HCT116 (cell line): ENCODE measurements around the gene ZNF324B. TPM values are rescaled to one million over a fixed set of nuclear protein-coding genes. Genes with fewer than 3 reads are reported as not detected.
"Not testable (repeated sequence)": the region's sequence is repeated elsewhere in the genome, so short reads cannot be mapped to it uniquely, and the experiment has no call there.

Experiments used
- ATAC-seq: fragments of 200-7000 bp; cut with Tn5 transposase; 2 replicates; pipeline ENCODE4 v1.9.1; 2020; ENCODE audit warnings: mild to moderate bottlenecking, moderate library complexity
- BruUV-seq: library from RNA; stranded (reverse); fragments of 400-500 nt; replicated peaks from 2 replicates; lab custom pipeline; 2021; lab: Mats Ljungman, UMichigan
- CTCF ChIA-PET: fragments of 300-600 bp; sonication (Branson Sonifier 250); formaldehyde crosslinking; loops from one replicate; lab custom pipeline; 2021; ENCODE audit warnings: antibody characterized with exemption; lab: Charles Lee
- POLR2A ChIA-PET: fragments of 300-600, 350-600 bp; sonication (Branson Sonifier 250); formaldehyde crosslinking; loops from one replicate; lab custom pipeline; 2021; ENCODE audit warnings: antibody characterized with exemption; lab: Charles Lee
- RAD21 ChIA-PET, 2 experiments: fragments of 300-600 bp; sonication (Branson Sonifier 250); formaldehyde crosslinking; loops; one replicate each; lab custom pipeline; 2023; ENCODE audit warnings: low total read pairs in 2 of 2; ENCODE audit not compliant: uncharacterized antibody in 2 of 2, unreplicated experiment in 2 of 2, low non-redundant PET in 1 of 2; lab: Charles Lee
- DNase-seq: peaks from one replicate; pipeline ENCODE4 v3.0.0-alpha.2; 2010; ENCODE audit warnings: low read depth, low spot score
- H2AFZ ChIP-seq: fragments of 200-600 bp; shearing (Covaris generic), sonication (generic); 2 replicates; pipeline ENCODE4 v1.6.1; 2017; ENCODE audit warnings: low read depth, mixed run types, mixed read lengths, antibody characterized with exemption, low read length; ENCODE audit not compliant: poor library complexity, severe bottlenecking
- H3K27ac ChIP-seq: 2 replicates; pipeline ENCODE4 v1.5.1; 2012; ENCODE audit warnings: low read depth, low read length
- H3K27me3 ChIP-seq: fragments of 200-600 bp; sonication (generic); 2 replicates; pipeline ENCODE4 v1.6.1; 2016; ENCODE audit warnings: mixed run types, low read length, mixed read lengths; ENCODE audit not compliant: insufficient read depth
- H3K36me3 ChIP-seq, 2 experiments: fragments of 200-500 bp in 1 of 2; fragments of 200-600 bp in 1 of 2; sonication (Bioruptor generic) in 1 of 2; sonication (generic) in 1 of 2; 2 replicates each; pipeline versions ENCODE4 v1.5.1 to v1.6.1; 2014 to 2016; ENCODE audit warnings: low read length in 2 of 2, inconsistent platforms in 1 of 2, mixed read lengths in 1 of 2, mixed run types in 1 of 2; ENCODE audit not compliant: insufficient read depth in 2 of 2, control insufficient read depth in 1 of 2
- H3K4me1 ChIP-seq, 2 experiments: fragments of 200-600 bp in 1 of 2; sonication (generic) in 1 of 2; 2 replicates each; pipeline versions ENCODE4 v1.5.1 to v1.6.1; 2012 to 2017; ENCODE audit warnings: low read length in 2 of 2, inconsistent platforms in 1 of 2, mild to moderate bottlenecking in 1 of 2, mixed read lengths in 1 of 2, mixed run types in 1 of 2, moderate library complexity in 1 of 2; ENCODE audit not compliant: insufficient read depth in 2 of 2, control insufficient read depth in 1 of 2
- H3K4me2 ChIP-seq: fragments of 200-600 bp; sonication (generic); 2 replicates; pipeline ENCODE4 v1.6.1; 2017; ENCODE audit warnings: mixed run types, low read length, mixed read lengths
- H3K4me3 ChIP-seq, 2 experiments: fragments of 200-600 bp in 1 of 2; sonication (generic) in 1 of 2; replicated peaks in 1 of 2; 2 replicates each; pipeline ENCODE4 v1.5.1; 2011 to 2016; ENCODE audit warnings: low read length in 2 of 2, control low read depth in 1 of 2, low read depth in 1 of 2, mild to moderate bottlenecking in 1 of 2, mixed read lengths in 1 of 2, mixed run types in 1 of 2
- H3K79me2 ChIP-seq: fragments of 200-600 bp; sonication (generic); 2 replicates; pipeline ENCODE4 v1.6.1; 2017; ENCODE audit warnings: mild to moderate bottlenecking, mixed run types, low read length, moderate library complexity, mixed read lengths; ENCODE audit not compliant: insufficient read depth
- H3K9ac ChIP-seq: fragments of 200-600 bp; sonication (generic); 2 replicates; pipeline ENCODE4 v1.6.1; 2016; ENCODE audit warnings: low read length, mixed read lengths
- H3K9me2 ChIP-seq: fragments of 200-600 bp; sonication (generic), shearing (Covaris generic); 2 replicates; pipeline ENCODE4 v1.6.1; 2017; ENCODE audit warnings: mixed run types, mild to moderate bottlenecking, moderate library complexity; ENCODE audit not compliant: insufficient read depth
- H3K9me3 ChIP-seq, 2 experiments: fragments of 200-500 bp in 1 of 2; fragments of 200-600 bp in 1 of 2; sonication (Bioruptor generic) in 1 of 2; sonication (generic) in 1 of 2; 2 replicates each; pipeline ENCODE4 v1.6.1; 2014 to 2017; ENCODE audit warnings: low read length in 2 of 2, mixed read lengths in 2 of 2, inconsistent platforms in 1 of 2, low read depth in 1 of 2, mild to moderate bottlenecking in 1 of 2, mixed run types in 1 of 2, moderate library complexity in 1 of 2; ENCODE audit not compliant: control insufficient read depth in 1 of 2, insufficient read depth in 1 of 2
- H4K20me1 ChIP-seq: fragments of 200-600 bp; sonication (generic), shearing (Covaris generic); 2 replicates; pipeline ENCODE4 v1.6.1; 2017; ENCODE audit warnings: mixed run types, mild to moderate bottlenecking, moderate library complexity; ENCODE audit not compliant: insufficient read depth
- ATF3 ChIP-seq: IDR thresholded peaks from 2 replicates; pipeline ENCODE4 v1.6.1; 2012
- CBX3 ChIP-seq: IDR thresholded peaks from 2 replicates; pipeline ENCODE4 v1.6.1; 2012; ENCODE audit warnings: low read depth
- CEBPB ChIP-seq: IDR thresholded peaks from 2 replicates; pipeline ENCODE4 v1.6.1; 2012; ENCODE audit warnings: low read depth
- EGR1 ChIP-seq: IDR thresholded peaks from 2 replicates; pipeline ENCODE4 v1.6.1; 2012; ENCODE audit warnings: low read depth
- ELF1 ChIP-seq: IDR thresholded peaks from 2 replicates; pipeline ENCODE4 v1.6.1; 2012; ENCODE audit warnings: low read depth, borderline replicate concordance
- EZH2phosphoT487 ChIP-seq: fragments of 200-600 bp; IDR thresholded peaks from 2 replicates; pipeline ENCODE4 v1.6.1; 2018; ENCODE audit warnings: antibody characterized with exemption, borderline replicate concordance
- FOSL1 ChIP-seq: IDR thresholded peaks from 2 replicates; pipeline ENCODE4 v1.6.1; 2012; ENCODE audit warnings: low read depth
- POLR2AphosphoS5 ChIP-seq: IDR thresholded peaks from 2 replicates; pipeline ENCODE4 v1.6.1; 2011; ENCODE audit warnings: mild to moderate bottlenecking, low read depth, low read length, moderate library complexity
- REST ChIP-seq: IDR thresholded peaks from 2 replicates; pipeline ENCODE4 v1.6.1; 2012; ENCODE audit warnings: low read depth
- SP1 ChIP-seq: IDR thresholded peaks from 2 replicates; pipeline ENCODE4 v1.6.1; 2012; ENCODE audit warnings: low read depth
- SRF ChIP-seq: IDR thresholded peaks from 2 replicates; pipeline ENCODE4 v1.6.1; 2012; ENCODE audit warnings: low read depth
- YY1 ChIP-seq: IDR thresholded peaks from 2 replicates; pipeline ENCODE4 v1.6.1; 2011; ENCODE audit warnings: low read length, low read depth, moderate library complexity, mild to moderate bottlenecking; ENCODE audit not compliant: insufficient replicate concordance; ENCODE audit errors: extremely low read depth
- ZFX ChIP-seq: fragments of 450-650 bp; IDR thresholded peaks from 2 replicates; pipeline ENCODE4 v1.6.1; 2017
- intact Hi-C: fragments of 100-400 bp; cut with micrococcal nuclease; formaldehyde crosslinking; loops from 2 replicates; pipeline ENCODE4 v1.10.0; 2022
- total RNA-seq: library from RNA; stranded (reverse); gene quantifications from one replicate; pipeline ENCODE4 v1.2.1, GENCODE V29; 2021; ENCODE audit not compliant: unreplicated experiment

Gene ZNF324B
- total RNA-seq, 1 experiment from 2014 or later, result 9.4 TPM

- no peak for TF ChIP-seq SRF
- TF ChIP-seq ZFX, result peak; percentile 69; the same call in 1 of the 2 replicates
- TF ChIP-seq ELF1, result no peak; the same call in 1 of the 2 replicates
- no peak for TF ChIP-seq ATF3
- no peak for TF ChIP-seq CEBPB
- TF ChIP-seq SP1, result peak; percentile 81
Observed at GRCh38 chr19:58451358-58452101, at the start of gene ZNF324B (continued).

GRCh38 chr19:58401840-58402421, 49.5 kb upstream of the ZNF324B start:
- RAD21 ChIA-PET, result no interaction called here
- DNase-seq, result no peak
- peak overlapping the region; percentile 86 for H3K9ac ChIP-seq
- CTCF ChIA-PET, result no interaction called here
- intact Hi-C loops, result no loop called here
- H3K4me1 ChIP-seq, result peaks cover 15 to 26% of the 10 kb centered on the region in 2 experiments
- peaks cover 15% of the 10 kb centered on the region for H3K79me2 ChIP-seq
- no peak overlapping the region for H2AFZ ChIP-seq
- ATAC-seq, result no peak
- POLR2A ChIA-PET, result interaction anchor here (0.7 kb wide), 1 partner anchor 152 kb away, joined by 4 read pairs; no protein-coding TSS in a partner anchor
- H3K9me2 ChIP-seq, result no peaks in the 10 kb centered on the region
- no peak for TF ChIP-seq POLR2AphosphoS5
- no peak for TF ChIP-seq CBX3
- no peak for TF ChIP-seq EZH2phosphoT487
- no peak for TF ChIP-seq EGR1
- no peak for TF ChIP-seq FOSL1
- TF ChIP-seq YY1, result no peak
- no peak for TF ChIP-seq REST
- H3K9me3 ChIP-seq, result no peaks in the 10 kb centered on the region
- peak overlapping the region; percentile 97 for H3K4me2 ChIP-seq
- BruUV-seq, result TSS peak; percentile 45
- H4K20me1 ChIP-seq, result no peaks in the 10 kb centered on the region
- no peaks in the 10 kb centered on the region for H3K36me3 ChIP-seq
- peak overlapping the region; percentile 68 to 83 for H3K4me3 ChIP-seq
- H3K27me3 ChIP-seq, result no peaks in the 10 kb centered on the region
- peak overlapping the region; percentile 80 for H3K27ac ChIP-seq

GRCh38 chr19:58403920-58404478, 47.4 kb upstream of the ZNF324B start:
- RAD21 ChIA-PET, result not testable (repeated sequence)

More at GRCh38 chr19:58403920-58404478, 47.4 kb upstream of the ZNF324B start:
- ATAC-seq, H3K27ac ChIP-seq, H3K4me2 ChIP-seq, H3K4me3 ChIP-seq, H3K9me3 ChIP-seq, DNase-seq, H3K36me3 ChIP-seq, H2AFZ ChIP-seq, H3K9me2 ChIP-seq, intact Hi-C loops, BruUV-seq, H4K20me1 ChIP-seq, H3K27me3 ChIP-seq, H3K9ac ChIP-seq: not testable (repeated sequence)
- Histone ChIP-seq H3K4me1 (peaks cover 21 to 35% of the 10 kb centered on the region in 2 experiments), H3K79me2 (peaks cover 33% of the 10 kb centered on the region)
- ChIA-PET POLR2A (interaction anchor here (0.6 kb wide), 1 partner anchor 15 kb away, joined by 4 read pairs; no protein-coding TSS in a partner anchor), CTCF (interaction anchor here (0.6 kb wide), 1 partner anchor 110 kb away, joined by 3 read pairs; no protein-coding TSS in a partner anchor)
